Suppressor macrophage treated with lipopolysaccharide for 4 hours (primary cell): ENCODE results near the gene TMED8.
A peak's percentile ranks its signal among the peaks of the same experiment; 100 is the strongest.
"Not testable (repeated sequence)": the region's sequence is repeated elsewhere in the genome, so short reads cannot be mapped to it uniquely, and the experiment has no call there.

Experiments used
- DNase-seq: peaks from one replicate; pipeline ENCODE4 v3.0.0-alpha.2; 2020

The TMED8 gene, protein sequence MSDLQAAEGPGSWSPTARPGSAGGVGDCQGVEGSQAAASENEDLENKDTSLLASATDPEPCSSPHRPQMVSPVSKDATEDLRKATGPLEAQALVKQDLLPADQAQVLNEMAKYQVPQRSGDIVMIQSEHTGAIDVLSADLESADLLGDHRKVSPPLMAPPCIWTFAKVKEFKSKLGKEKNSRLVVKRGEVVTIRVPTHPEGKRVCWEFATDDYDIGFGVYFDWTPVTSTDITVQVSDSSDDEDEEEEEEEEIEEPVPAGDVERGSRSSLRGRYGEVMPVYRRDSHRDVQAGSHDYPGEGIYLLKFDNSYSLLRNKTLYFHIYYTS

GRCh38 chr14:77376771-77377501 is at the start of gene TMED8, which contains the start of gene SAMD15:
TMED8 (minus strand) TSS chr14:77377094; CDS start chr14:77377053, 41 bp downstream.
SAMD15 (plus strand) TSS chr14:77377379; CDS start chr14:77377419, 40 bp downstream.
- peak; percentile 86 for DNase-seq

DNA sequence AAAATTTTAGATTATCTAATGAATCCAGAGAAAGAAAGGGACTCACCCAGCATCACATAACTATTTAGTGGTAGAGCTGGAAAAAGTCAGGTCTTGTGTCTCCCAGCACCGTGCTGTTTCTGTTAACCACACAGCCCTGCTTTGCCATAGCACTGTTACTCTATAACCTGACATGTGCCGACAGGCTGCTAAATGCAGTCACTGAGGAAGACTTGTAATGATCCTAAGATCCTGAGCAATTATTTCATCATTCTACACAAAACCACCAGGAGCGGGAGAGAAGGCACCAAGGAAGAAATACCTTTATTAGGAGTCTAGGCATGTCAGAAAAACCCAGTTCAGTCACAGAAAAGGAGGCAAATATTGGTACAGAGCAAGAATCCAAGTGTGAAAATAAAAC is 49.5 kb upstream of the TMED8 start:
- DNase-seq, result no peak

DNA sequence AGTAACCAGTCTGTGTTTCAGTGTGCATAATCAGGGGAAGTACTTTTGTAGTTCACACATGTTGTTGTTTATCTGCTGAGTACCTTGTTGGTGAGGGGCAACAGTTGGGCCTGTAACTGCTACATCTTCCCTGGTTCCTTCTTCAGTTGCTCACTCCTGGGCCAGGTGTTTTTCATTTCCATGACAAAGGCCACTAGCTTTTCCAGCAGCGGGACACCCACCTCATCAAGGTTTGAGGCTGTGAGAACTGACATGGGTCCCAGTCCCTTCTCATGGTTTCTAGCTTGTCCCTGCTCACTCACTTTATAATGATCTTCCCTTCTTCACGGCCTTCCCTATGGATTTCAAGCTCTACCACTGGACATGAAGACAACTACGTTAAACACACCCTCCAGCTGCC is 48.0 kb upstream of the TMED8 start:
- DNase-seq, result no peak

GRCh38 chr14:77423423-77423822 is 46.5 kb upstream of the TMED8 start, which contains the start of gene NOXRED1:
NOXRED1 (minus strand) TSS chr14:77423523; CDS start chr14:77422889, 634 bp downstream.
- DNase-seq, result no peak

DNA sequence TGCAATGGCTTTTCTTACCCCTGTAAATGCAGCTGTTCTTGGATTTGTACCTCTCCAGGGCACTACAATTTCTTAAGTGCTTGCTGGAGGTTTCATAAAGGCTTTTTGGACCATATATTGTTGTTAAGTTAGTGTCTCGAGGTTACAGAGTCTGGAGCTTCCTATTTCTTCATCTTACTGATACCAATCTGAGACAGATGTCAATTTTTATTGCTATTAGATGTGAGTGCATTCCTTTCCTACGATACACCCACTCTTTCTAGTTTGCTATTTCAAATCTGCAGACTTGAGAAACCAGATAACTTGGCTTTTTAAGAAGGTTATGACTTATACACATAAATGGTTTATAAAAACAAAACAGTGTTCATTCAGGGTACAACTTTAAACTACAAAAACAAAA is 44.3 kb upstream of the TMED8 start:
- DNase-seq, result no peak

- peak; percentile 51 for DNase-seq
Observed at GRCh38 chr14:77416836-77417235, 39.9 kb upstream of the TMED8 start.

DNA sequence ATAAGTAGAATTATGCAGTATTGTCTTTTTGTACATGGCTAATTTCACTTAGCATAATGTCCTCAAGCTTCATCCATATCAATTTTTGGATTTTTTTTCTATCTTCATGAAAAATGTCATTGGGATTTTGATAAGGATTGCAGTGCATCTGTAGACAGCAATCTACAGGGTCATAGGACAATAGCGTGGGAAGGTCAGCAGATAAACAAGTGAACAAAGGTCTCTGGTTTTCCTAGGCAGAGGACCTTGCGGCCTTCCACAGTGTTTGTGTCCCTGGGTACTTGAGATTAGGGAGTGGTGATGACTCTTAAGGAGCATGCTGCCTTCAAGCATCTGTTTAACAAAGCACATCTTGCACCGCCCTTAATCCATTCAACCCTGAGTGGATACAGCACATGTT is 39.2 kb upstream of the TMED8 start:
- DNase-seq, result not testable (repeated sequence)

DNA sequence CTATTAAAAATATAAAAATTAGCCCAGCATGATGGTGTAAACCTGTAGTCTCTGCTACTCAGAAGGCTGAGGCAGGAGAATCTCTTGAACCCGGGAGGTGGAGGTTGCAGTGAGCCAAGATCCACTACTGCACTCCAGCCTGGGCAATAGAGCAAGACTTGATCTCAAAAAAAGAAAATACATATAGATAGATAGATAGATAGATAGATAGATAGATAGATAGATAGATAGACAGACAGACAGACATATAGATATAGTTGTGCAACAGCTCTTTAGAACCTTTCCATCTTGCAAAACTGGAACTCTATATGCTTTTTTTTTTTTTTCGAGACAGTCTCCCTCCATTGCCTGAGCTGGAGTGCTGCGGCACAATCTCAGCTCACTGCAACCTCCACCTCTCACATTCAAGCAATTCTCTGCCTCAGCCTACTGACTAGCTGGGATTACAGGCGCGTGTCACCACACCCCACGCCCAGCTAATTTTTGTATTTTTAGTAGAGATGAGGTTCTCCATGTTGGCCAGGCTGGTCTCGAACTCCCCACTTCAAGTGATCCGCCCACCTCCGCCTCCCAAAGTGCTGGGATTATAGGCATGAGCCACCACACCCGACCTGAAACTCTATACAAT is 38.6 kb upstream of the TMED8 start:
- not testable (repeated sequence) for DNase-seq

GRCh38 chr14:77409131-77409533 is 32.2 kb upstream of the TMED8 start:
- DNase-seq, result no peak

DNA sequence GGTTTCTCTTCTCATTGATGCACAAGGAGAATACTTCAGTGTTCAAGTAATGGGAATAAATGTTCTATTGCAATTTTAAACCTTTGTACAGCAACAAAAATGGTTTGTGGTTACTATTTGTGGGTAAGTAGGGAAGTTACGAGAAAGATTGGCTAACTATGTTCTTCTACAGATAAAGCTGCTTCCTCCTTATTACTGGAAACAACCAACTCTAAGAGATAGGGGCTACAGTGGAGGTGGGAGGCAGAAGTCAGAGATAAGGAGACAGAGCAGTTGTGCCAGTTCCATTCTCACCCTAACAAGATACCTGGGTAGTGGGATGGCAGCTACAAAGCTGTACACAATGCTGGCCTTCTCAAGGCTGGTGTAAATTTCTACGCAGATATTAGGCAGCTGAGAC is 30.3 kb upstream of the TMED8 start:
- DNase-seq, result peak; percentile 41

- peak; percentile 35 for DNase-seq
Observed at GRCh38 chr14:77406718-77407117, 29.8 kb upstream of the TMED8 start.

GRCh38 chr14:77406086-77406485 is 29.2 kb upstream of the TMED8 start:
- DNase-seq, result no peak

- no peak for DNase-seq
Observed at GRCh38 chr14:77403768-77404167, 26.9 kb upstream of the TMED8 start.

- no peak for DNase-seq
Observed at GRCh38 chr14:77400216-77400615, 23.3 kb upstream of the TMED8 start.

DNA sequence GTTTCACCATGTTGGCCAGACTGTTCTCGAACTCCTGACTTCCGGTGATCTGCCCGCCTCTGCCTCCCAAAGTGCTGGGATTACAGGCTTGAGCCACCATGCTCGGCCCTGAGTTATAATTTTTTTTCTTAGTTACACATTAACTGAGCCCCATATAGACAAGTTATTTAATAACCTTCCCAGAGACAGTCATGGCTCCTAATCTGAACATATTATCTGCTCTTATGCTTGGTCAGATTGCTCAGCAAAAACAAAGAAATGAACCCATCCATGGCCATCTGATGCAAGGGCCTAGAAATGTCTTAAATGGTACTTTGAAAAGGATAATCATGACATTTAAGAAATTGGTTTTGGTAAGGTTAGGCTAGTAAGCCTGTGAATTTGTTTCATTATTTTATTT is 13.3 kb upstream of the TMED8 start:
- no peak for DNase-seq

GRCh38 chr14:77378701-77379100 is 1.8 kb upstream of the TMED8 start:
- DNase-seq, result peak; percentile 62

- no peak for DNase-seq
Observed at GRCh38 chr14:77377502-77377844, 579 bp upstream of the TMED8 start.

DNA sequence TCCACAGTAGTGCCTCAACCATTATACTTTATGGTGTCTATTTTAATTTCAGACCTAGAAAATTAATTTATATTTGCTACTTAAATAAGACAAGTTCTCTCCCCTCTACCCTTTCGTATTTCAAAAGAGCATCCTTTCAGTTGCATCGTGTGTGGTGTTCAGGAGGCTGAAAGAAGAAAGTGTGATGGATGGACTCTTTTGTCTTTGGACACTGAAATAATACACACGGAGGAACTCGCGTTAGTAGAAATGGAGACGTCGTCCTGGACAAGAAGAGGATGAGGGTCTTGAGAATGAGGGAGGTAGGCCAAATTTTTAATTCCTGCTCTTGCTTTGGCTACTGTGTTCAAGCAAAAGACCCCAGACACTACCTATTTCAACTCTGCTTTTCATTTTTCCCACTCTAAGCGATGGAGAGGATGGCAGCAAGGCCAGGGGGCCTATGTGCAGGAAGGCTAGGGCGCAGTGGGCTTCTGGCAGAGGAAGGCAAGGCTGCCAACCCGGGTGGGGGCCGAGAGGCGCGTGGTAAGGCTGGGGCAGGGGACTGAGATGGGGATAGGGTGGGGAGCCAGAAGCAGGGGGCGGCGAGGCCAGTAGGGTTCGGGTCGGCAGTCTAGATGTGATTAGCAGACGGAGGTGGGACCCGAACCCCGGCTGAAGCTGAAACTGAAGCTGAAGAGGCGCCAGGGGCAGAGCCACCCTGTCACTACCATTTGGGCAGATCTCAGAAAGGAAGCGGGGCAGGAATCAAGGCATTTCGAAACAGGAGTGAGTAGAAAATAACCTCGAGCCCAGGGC is 722 bp downstream of the TMED8 start:
- peak; percentile 54 for DNase-seq

- DNase-seq, result peak; percentile 64
Observed at GRCh38 chr14:77375164-77375950, 1.5 kb downstream of the TMED8 start.

- DNase-seq, result no peak
Observed at GRCh38 chr14:77372304-77372841, 4.5 kb downstream of the TMED8 start.

GRCh38 chr14:77369285-77369684 is 7.6 kb downstream of the TMED8 start:
- DNase-seq, result no peak

DNA sequence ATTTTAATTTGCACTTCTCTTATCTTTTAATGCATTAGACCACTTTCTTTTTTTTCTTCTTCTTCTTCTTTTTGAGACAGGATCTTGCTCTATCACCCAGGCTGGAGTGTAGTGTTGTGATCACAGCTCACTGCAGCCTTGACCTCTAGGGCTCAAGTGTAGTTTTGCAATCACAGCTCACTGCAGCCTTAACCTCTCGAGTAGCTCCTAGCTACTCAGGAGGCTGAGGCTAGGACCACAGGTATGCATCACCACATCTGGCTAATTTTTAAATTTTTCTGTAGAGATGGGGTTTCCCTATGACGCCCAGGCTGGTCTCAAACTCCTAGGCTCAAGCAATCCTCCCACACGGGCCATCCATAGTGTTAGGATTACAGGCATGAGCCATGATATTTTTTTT is 12.7 kb downstream of the TMED8 start:
- DNase-seq, result no peak
